T-helper 9 cell (primary cell): ENCODE data around the gene ANKRD26.
A peak's percentile ranks its signal among the peaks of the same experiment; 100 is the strongest.
"Not testable (repeated sequence)": the region's sequence is repeated elsewhere in the genome, so short reads cannot be mapped to it uniquely, and the experiment has no call there.

Source experiments
- DNase-seq: peaks from one replicate; pipeline ENCODE4 v3.0.0-alpha.2; 2020
- total RNA-seq, 2 donors: gene quantifications; one replicate each; lab custom pipeline; 2026; lab: John Stamatoyannopoulos, UW

The ANKRD26 gene
- 22.9 to 29.2 reads per million in 2 donors for total RNA-seq

- DNase-seq: peak; percentile 93
Observed at GRCh38 chr10:27099916-27100812, at the start of gene ANKRD26. Gene ANKRD26, minus strand, starts transcription at chr10:27100494. Its CDS starts 168 bp downstream, at chr10:27100326.

- no peak for DNase-seq
Observed at GRCh38 chr10:27147701-27148100, 47.4 kb upstream of the ANKRD26 start.

GRCh38 chr10:27145937-27146336, 45.6 kb upstream of the ANKRD26 start:
- DNase-seq: no peak

GRCh38 chr10:27143686-27144085, 43.4 kb upstream of the ANKRD26 start:
- DNase-seq: no peak

- no peak for DNase-seq
Observed at GRCh38 chr10:27138277-27138676, 38.0 kb upstream of the ANKRD26 start.

- DNase-seq: no peak
Observed at GRCh38 chr10:27134371-27134770, 34.1 kb upstream of the ANKRD26 start.

GRCh38 chr10:27108165-27108564, 7.9 kb upstream of the ANKRD26 start:
- DNase-seq: no peak

- no peak for DNase-seq
Observed at GRCh38 chr10:27104919-27105318, 4.6 kb upstream of the ANKRD26 start.

- DNase-seq: peak; percentile 13
Observed at GRCh38 chr10:27100813-27101347, 586 bp upstream of the ANKRD26 start.

GRCh38 chr10:27099448-27099847, 846 bp downstream of the ANKRD26 start:
- no peak for DNase-seq

- DNase-seq: no peak
Observed at GRCh38 chr10:27088119-27089044, 11.9 kb downstream of the ANKRD26 start.

GRCh38 chr10:27072436-27073114, 27.7 kb downstream of the ANKRD26 start:
- no peak for DNase-seq

GRCh38 chr10:27068217-27068891, 31.9 kb downstream of the ANKRD26 start:
- no peak for DNase-seq

GRCh38 chr10:27065084-27065483, 35.2 kb downstream of the ANKRD26 start:
- DNase-seq: no peak

- DNase-seq: no peak
Observed at GRCh38 chr10:27052656-27053055, 47.6 kb downstream of the ANKRD26 start.

GRCh38 chr10:27045247-27045646, 55.0 kb downstream of the ANKRD26 start:
- not testable (repeated sequence) for DNase-seq

GRCh38 chr10:27041196-27041595, 59.1 kb downstream of the ANKRD26 start:
- DNase-seq: no peak

- DNase-seq: no peak
Observed at GRCh38 chr10:27038168-27038567, 62.1 kb downstream of the ANKRD26 start.

- no peak for DNase-seq
Observed at GRCh38 chr10:27035163-27035562, 65.1 kb downstream of the ANKRD26 start.

GRCh38 chr10:27030060-27030459, 70.2 kb downstream of the ANKRD26 start:
- no peak for DNase-seq

- DNase-seq: no peak
Observed at GRCh38 chr10:27022048-27022447, 78.2 kb downstream of the ANKRD26 start.

- DNase-seq: no peak
Observed at GRCh38 chr10:27020243-27020642, 80.1 kb downstream of the ANKRD26 start.
